Chondrocyte (in vitro differentiated cells): Measurements from ENCODE around the gene GPR26. TPM values are rescaled to one million over a fixed set of nuclear protein-coding genes. Genes with fewer than 3 reads are reported as not detected.

ENCODE experiments used
- DNase-seq: peaks from one replicate; pipeline ENCODE4 v3.0.0; 2021; ENCODE audit warnings: mixed read lengths, low spot score
- H3K27ac Mint-ChIP-seq: one replicate; pipeline ENCODE4 v1.8.0; 2021; ENCODE audit warnings: mild to moderate bottlenecking, moderate library complexity, mixed read lengths; ENCODE audit not compliant: unreplicated experiment
- H3K27me3 Mint-ChIP-seq: 2 replicates; pipeline ENCODE4 v1.8.0; 2021; ENCODE audit warnings: low read depth, mixed read lengths
- H3K36me3 Mint-ChIP-seq: 2 replicates; pipeline ENCODE4 v1.8.0; 2021; ENCODE audit warnings: low read depth, mixed read lengths
- H3K4me1 Mint-ChIP-seq: 2 replicates; pipeline ENCODE4 v1.8.0; 2021; ENCODE audit warnings: low read depth, mild to moderate bottlenecking, mixed read lengths
- H3K4me3 Mint-ChIP-seq: one replicate; pipeline ENCODE4 v1.8.0; 2021; ENCODE audit warnings: mild to moderate bottlenecking, moderate library complexity, mixed read lengths; ENCODE audit not compliant: unreplicated experiment
- H3K9me3 Mint-ChIP-seq: 2 replicates; pipeline ENCODE4 v1.8.0; 2021; ENCODE audit warnings: low read depth, mixed read lengths
- total RNA-seq: library from RNA; stranded (reverse); gene quantifications from 3 replicates; pipeline ENCODE4 v1.2.1, GENCODE V29; 2021
- TF ChIP-seq, protein P1 (sequence below): fragments of 200-600 bp; sonication (generic); IDR thresholded peaks from 2 replicates; pipeline ENCODE4 v1.5.0; 2021; ENCODE audit warnings: antibody characterized with exemption, mild to moderate bottlenecking, moderate library complexity

Gene GPR26
- total RNA-seq, 1 donor from 2014 or later = not detected

DNA sequence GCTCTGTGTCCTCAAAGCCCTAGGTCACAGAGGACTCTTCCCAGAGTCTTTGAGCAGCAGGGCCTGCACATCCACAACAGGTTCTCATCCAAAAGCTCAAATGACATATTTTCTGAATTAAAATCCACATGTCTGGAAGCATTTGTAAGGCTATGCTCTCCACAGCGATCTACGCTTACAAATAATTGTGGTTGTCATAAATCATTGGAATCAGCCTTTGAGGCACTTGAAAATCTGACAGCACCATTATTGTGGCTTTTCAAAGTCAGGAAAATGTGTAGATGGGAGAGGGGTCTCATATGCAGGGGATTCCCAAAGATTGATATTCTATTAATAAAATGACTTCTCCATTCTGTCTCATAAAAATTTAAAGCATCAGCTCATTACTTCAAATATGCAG, 16.3 kb downstream of the GPR26 start:
- H3K27ac Mint-ChIP-seq = no peak overlapping the region
- H3K9me3 Mint-ChIP-seq = no peaks in the 10 kb centered on the region
- TF ChIP-seq, protein P1, sequence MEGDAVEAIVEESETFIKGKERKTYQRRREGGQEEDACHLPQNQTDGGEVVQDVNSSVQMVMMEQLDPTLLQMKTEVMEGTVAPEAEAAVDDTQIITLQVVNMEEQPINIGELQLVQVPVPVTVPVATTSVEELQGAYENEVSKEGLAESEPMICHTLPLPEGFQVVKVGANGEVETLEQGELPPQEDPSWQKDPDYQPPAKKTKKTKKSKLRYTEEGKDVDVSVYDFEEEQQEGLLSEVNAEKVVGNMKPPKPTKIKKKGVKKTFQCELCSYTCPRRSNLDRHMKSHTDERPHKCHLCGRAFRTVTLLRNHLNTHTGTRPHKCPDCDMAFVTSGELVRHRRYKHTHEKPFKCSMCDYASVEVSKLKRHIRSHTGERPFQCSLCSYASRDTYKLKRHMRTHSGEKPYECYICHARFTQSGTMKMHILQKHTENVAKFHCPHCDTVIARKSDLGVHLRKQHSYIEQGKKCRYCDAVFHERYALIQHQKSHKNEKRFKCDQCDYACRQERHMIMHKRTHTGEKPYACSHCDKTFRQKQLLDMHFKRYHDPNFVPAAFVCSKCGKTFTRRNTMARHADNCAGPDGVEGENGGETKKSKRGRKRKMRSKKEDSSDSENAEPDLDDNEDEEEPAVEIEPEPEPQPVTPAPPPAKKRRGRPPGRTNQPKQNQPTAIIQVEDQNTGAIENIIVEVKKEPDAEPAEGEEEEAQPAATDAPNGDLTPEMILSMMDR = no peak
- H3K27me3 Mint-ChIP-seq = peaks cover 2% of the 10 kb centered on the region
- H3K36me3 Mint-ChIP-seq = no peaks in the 10 kb centered on the region
- no peaks in the 10 kb centered on the region for H3K4me1 Mint-ChIP-seq
- DNase-seq = no peak
- no peak overlapping the region for H3K4me3 Mint-ChIP-seq

DNA sequence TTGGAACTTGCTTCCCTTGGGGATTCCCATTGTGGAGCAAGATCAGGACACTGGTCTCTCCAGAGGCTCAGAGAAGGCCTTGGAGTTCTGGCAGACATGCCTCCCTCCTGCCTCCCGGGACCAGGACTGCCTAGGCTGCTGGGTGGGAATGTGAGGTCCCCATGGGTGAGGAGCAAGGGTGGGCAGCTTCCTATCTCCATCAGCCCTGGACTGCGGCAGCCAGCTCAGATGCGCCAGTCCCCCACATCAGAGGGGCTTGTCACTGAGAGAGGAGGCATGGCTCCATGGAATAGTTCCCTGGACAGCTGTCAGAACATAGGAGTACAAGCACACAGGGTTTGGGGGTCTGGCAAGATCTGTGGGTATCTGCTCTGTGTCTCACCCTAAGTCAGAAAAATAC, 17.3 kb downstream of the GPR26 start:
- Mint-ChIP-seq H3K4me3 (no peak overlapping the region), H3K9me3 (no peaks in the 10 kb centered on the region), H3K27me3 (peaks cover 2% of the 10 kb centered on the region), H3K4me1 (no peaks in the 10 kb centered on the region), H3K36me3 (no peaks in the 10 kb centered on the region), H3K27ac (no peak overlapping the region)
- DNase-seq = peak; percentile 70
- TF ChIP-seq, protein P1 = no peak

DNA sequence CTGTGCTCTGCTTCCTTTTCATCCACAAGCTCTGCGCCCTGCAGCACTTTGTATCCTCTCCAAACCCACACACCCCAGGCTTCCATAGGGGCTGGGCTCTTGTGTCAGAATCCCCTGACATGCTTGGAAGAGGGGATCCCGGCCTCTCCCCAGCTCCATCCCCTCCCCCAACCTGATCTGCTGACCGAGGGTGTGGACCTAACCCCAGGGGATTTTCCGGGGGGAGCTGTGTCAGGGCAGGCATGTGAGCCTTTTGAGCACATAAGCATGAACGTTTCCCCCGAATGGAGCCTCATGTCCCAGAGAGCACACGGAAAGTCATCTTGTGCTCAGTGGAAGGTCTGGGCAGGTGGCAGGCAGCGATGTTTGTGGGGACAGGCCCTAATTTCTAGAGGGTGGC, 17.7 kb downstream of the GPR26 start:
- peak; percentile 52 for DNase-seq
- TF ChIP-seq, protein P1 = no peak
- Mint-ChIP-seq H3K9me3 (no peaks in the 10 kb centered on the region), H3K36me3 (no peaks in the 10 kb centered on the region), H3K4me3 (no peak overlapping the region), H3K4me1 (no peaks in the 10 kb centered on the region), H3K27ac (no peak overlapping the region), H3K27me3 (peaks cover 2% of the 10 kb centered on the region)

DNA sequence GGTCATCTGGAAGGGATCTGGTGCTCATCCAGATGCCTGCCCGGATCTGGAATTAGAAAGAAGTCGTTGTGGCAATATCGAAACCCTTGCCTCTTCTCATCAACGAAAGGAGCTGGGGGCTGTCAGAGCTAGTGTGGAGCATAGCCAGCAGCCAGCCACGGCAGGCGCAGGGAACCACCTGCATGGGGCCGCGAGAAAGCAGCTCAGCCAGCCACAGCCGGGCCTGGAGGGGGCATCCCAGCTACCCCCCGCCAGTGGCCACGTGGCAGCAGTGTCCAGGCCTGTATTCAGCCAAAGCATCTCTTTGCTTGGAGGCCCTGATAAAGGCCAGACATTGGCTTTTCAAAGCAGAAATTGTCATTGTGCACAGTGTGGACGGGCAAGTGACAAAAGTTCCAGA, 19.1 kb downstream of the GPR26 start:
- DNase-seq = no peak
- H3K27me3 Mint-ChIP-seq = no peaks in the 10 kb centered on the region
- TF ChIP-seq, protein P1 = no peak
- no peak overlapping the region for H3K27ac Mint-ChIP-seq
- H3K4me3 Mint-ChIP-seq = no peak overlapping the region
- no peaks in the 10 kb centered on the region for H3K36me3 Mint-ChIP-seq
- H3K4me1 Mint-ChIP-seq = no peaks in the 10 kb centered on the region
- H3K9me3 Mint-ChIP-seq = no peaks in the 10 kb centered on the region

DNA sequence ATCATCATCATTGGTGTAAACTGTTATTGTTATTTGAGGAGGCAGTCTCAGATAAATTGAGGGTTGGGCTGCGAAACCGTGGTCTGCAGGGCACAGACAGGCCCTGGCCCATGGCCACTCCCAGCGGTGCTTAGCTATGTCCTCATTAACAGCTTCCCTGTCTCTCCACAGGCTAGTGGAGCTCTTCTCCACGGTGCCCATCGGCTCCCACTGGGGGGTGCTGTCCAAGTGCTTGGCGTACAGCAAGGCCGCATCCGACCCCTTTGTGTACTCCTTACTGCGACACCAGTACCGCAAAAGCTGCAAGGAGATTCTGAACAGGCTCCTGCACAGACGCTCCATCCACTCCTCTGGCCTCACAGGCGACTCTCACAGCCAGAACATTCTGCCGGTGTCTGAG, 21.6 kb downstream of the GPR26 start:
- Mint-ChIP-seq H3K36me3 (no peaks in the 10 kb centered on the region), H3K4me1 (no peaks in the 10 kb centered on the region), H3K9me3 (no peaks in the 10 kb centered on the region), H3K27me3 (no peaks in the 10 kb centered on the region), H3K27ac (no peak overlapping the region), H3K4me3 (no peak overlapping the region)
- no peak for DNase-seq
- TF ChIP-seq, protein P1 = no peak
